B cell (primary cell): ENCODE measurements around the gene CRTAP. TPM values are rescaled to one million over a fixed set of nuclear protein-coding genes. Genes with fewer than 3 reads are reported as not detected.

Source experiments
- ATAC-seq: fragments of 200-7000 bp; cut with Tn5 transposase; one replicate; pipeline ENCODE4 v1.10.0; 2021; ENCODE audit warnings: low read depth, mild to moderate bottlenecking, moderate number of reproducible peaks, moderate library complexity
- CTCF ChIA-PET: fragments of 350-600 bp; sonication (Branson Sonifier 250); formaldehyde crosslinking; loops from one replicate; lab custom pipeline; 2021; ENCODE audit warnings: antibody characterized with exemption, inconsistent platforms; lab: Charles Lee
- POLR2A ChIA-PET: fragments of 350-600 bp; sonication (Branson Sonifier 250); formaldehyde crosslinking; loops from one replicate; lab custom pipeline; 2021; ENCODE audit warnings: antibody characterized with exemption; lab: Charles Lee
- DNase-seq: peaks from one replicate; pipeline ENCODE4 v3.0.0; 2013
- H2AFZ ChIP-seq: 2 replicates; pipeline ENCODE4 v1.6.1; 2012; ENCODE audit warnings: mild to moderate bottlenecking, low read depth, low read length; ENCODE audit not compliant: insufficient read depth, poor library complexity, severe bottlenecking
- H3K27ac ChIP-seq, 2 donors: 1 replicate in 1 of 2; 2 replicates in 1 of 2; pipeline ENCODE4 v1.5.1; 2012 to 2013; ENCODE audit warnings: low read length in 2 of 2, mild to moderate bottlenecking in 2 of 2, moderate library complexity in 1 of 2
- H3K27me3 ChIP-seq, 4 experiments: fragments of 200-600 bp in 1 of 4; sonication (generic) in 1 of 4; replicated peaks in 1 of 4; 1 replicate in 2 of 4; 2 replicates in 2 of 4; pipeline versions ENCODE4 v1.6.1 to v1.7.0; 2013 to 2016; ENCODE audit warnings: low read length in 3 of 4, mild to moderate bottlenecking in 2 of 4, mixed read lengths in 1 of 4, moderate library complexity in 1 of 4; ENCODE audit not compliant: insufficient read depth in 4 of 4, control insufficient read depth in 3 of 4; ENCODE audit errors: control extremely low read depth in 1 of 4
- H3K36me3 ChIP-seq, 2 experiments: replicated peaks in 1 of 2; 1 replicate in 1 of 2; 2 replicates in 1 of 2; pipeline versions ENCODE4 v1.6.1 to v1.7.1; 2013; ENCODE audit warnings: low read length in 1 of 2; ENCODE audit not compliant: insufficient read depth in 2 of 2, control insufficient read depth in 1 of 2; ENCODE audit errors: control extremely low read depth in 1 of 2, extremely low read depth in 1 of 2
- H3K4me1 ChIP-seq, 2 donors: fragments of 200-600 bp in 1 of 2; sonication (generic) in 1 of 2; 1 replicate in 1 of 2; 2 replicates in 1 of 2; pipeline versions ENCODE4 v1.5.1 to v1.6.1; 2013 to 2017; ENCODE audit warnings: low read length in 2 of 2; ENCODE audit not compliant: control insufficient read depth in 2 of 2, insufficient read depth in 2 of 2
- H3K4me2 ChIP-seq: replicated peaks from 2 replicates; pipeline ENCODE3; 2012; ENCODE audit warnings: mild to moderate bottlenecking, low read depth, low read length; ENCODE audit not compliant: poor library complexity, severe bottlenecking
- H3K4me3 ChIP-seq, 5 experiments: fragments of 200-600 bp in 1 of 5; sonication (generic) in 1 of 5; 1 replicate in 3 of 5; 2 replicates in 2 of 5; pipeline versions ENCODE4 v1.5.1 to v1.7.0; 2011 to 2016; ENCODE audit warnings: low read length in 4 of 5, mild to moderate bottlenecking in 4 of 5, low read depth in 2 of 5, control low read depth in 1 of 5, moderate library complexity in 1 of 5; ENCODE audit not compliant: insufficient read depth in 1 of 5; ENCODE audit errors: control extremely low read depth in 1 of 5, extremely low read depth in 1 of 5
- H3K79me2 ChIP-seq: fragments of 200-600 bp; sonication (generic); one replicate; pipeline ENCODE4 v1.6.0; 2016; ENCODE audit warnings: low read length; ENCODE audit not compliant: control insufficient read depth, insufficient read depth
- H3K9ac ChIP-seq: fragments of 200-600 bp; sonication (generic); 2 replicates; pipeline ENCODE4 v1.6.1; 2017; ENCODE audit warnings: mild to moderate bottlenecking, low read length, moderate library complexity
- H3K9me3 ChIP-seq, 3 donors: one replicate each; pipeline versions ENCODE4 v1.6.1 to v1.7.1; 2013; ENCODE audit warnings: low read length in 2 of 3; ENCODE audit not compliant: control insufficient read depth in 2 of 3, insufficient read depth in 1 of 3; ENCODE audit errors: control extremely low read depth in 1 of 3
- H4K20me1 ChIP-seq: 2 replicates; pipeline ENCODE4 v1.6.0; 2012; ENCODE audit warnings: mild to moderate bottlenecking, low read length; ENCODE audit not compliant: insufficient read depth, control insufficient read depth, poor library complexity, severe bottlenecking
- H3K27ac Mint-ChIP-seq: one replicate; pipeline ENCODE4 v1.8.0; 2021; ENCODE audit warnings: mixed read lengths
- H3K27me3 Mint-ChIP-seq: one replicate; pipeline ENCODE4 v1.8.0; 2021; ENCODE audit warnings: mixed read lengths
- H3K4me1 Mint-ChIP-seq: one replicate; pipeline ENCODE4 v1.8.0; 2021; ENCODE audit warnings: mixed read lengths
- H3K4me3 Mint-ChIP-seq: one replicate; pipeline ENCODE4 v1.8.0; 2021; ENCODE audit warnings: mixed read lengths
- H3K9me3 Mint-ChIP-seq: one replicate; pipeline ENCODE4 v1.8.0; 2022; ENCODE audit warnings: mixed read lengths; ENCODE audit not compliant: insufficient read depth
- CTCF ChIP-seq: fragments of 200-600 bp; IDR thresholded peaks from one replicate; pipeline ENCODE4 v1.8.0; 2022; ENCODE audit warnings: antibody characterized with exemption, mild to moderate bottlenecking
- EZH2 ChIP-seq: IDR thresholded peaks from 2 replicates; pipeline ENCODE4 v1.6.1; 2012; ENCODE audit warnings: borderline replicate concordance, low read depth, mild to moderate bottlenecking, moderate library complexity, low read length; ENCODE audit not compliant: insufficient read depth, poor library complexity, severe bottlenecking
- WGBS: methylation state at CpG from one replicate; pipeline ENCODE4 v1.1.5; 2013; ENCODE audit warnings: missing lambda C conversion rate; ENCODE audit not compliant: insufficient coverage; 5-methylcytosine and 5-hydroxymethylcytosine counted together
- intact Hi-C: fragments of 100-400 bp; cut with micrococcal nuclease; formaldehyde crosslinking; loops from one replicate; pipeline ENCODE4 v1.10.0; 2022
- polyA plus RNA-seq: library from polyadenylated mRNA; depleted of rRNA; stranded (reverse); fragments of >200 nt; gene quantifications from 2 replicates; pipeline ENCODE4 v1.2.3, GENCODE V29; 2012
- total RNA-seq, 2 donors: library from RNA; stranded (reverse); fragments of 120-200 nt in 1 of 2; gene quantifications; 1 replicate in 1 of 2; 2 replicates in 1 of 2; pipeline versions ENCODE4 v1.2.3 to v1.2.4, GENCODE V29; 2013 to 2022

Gene CRTAP
- total and polyA plus RNA-seq, 2 donors (not counting 1 experiment from before 2014, with no cell fraction given) = 20.3 to 55.0 TPM

DNA sequence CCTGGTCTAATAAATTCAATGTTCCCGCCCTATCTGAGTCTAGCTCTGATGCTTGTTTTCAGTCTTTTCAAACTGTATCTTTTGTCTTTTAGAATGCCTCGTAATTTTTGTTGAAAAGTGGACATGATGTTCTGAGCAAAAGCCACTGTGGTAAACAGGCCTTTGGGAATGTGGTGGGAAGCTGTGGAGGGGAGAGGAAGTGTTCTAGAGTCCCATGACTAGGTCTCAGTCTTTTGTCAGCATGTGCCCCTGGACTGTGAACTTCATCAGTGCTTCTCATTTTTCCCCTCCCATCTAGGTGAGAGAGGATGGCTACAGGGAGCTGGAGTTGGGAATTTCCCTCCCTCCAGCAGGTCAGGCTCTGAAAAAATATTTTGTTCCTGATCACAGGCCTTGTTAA lies 71.0 kb downstream of the CRTAP start:
- Mint-ChIP-seq H3K9me3 (peaks cover 4% of the 10 kb centered on the region), H3K4me1 (no peaks in the 10 kb centered on the region), H3K27ac (no peak overlapping the region), H3K27me3 (peaks cover 16% of the 10 kb centered on the region), H3K4me3 (no peak overlapping the region)
- no peak overlapping the region for H3K27ac ChIP-seq
- no peak for TF ChIP-seq EZH2
- no peak for TF ChIP-seq CTCF
- ChIA-PET POLR2A (no interaction called here), CTCF (no interaction called here)
- no peak overlapping the region for H2AFZ ChIP-seq
- WGBS = 86% methylated on average over 1 of the region's 2 CpGs
- no peaks in the 10 kb centered on the region for H3K4me1 ChIP-seq
- no peak overlapping the region for H3K9ac ChIP-seq
- H3K79me2 ChIP-seq = no peaks in the 10 kb centered on the region
- H4K20me1 ChIP-seq = no peaks in the 10 kb centered on the region
- ATAC-seq (no peak), DNase-seq (no peak)
- intact Hi-C loops = no loop called here
- peaks cover 0 to 5% (median 0%) of the 10 kb centered on the region in 3 donors for H3K9me3 ChIP-seq
- H3K4me2 ChIP-seq = no peak overlapping the region
- H3K4me3 ChIP-seq = no peak overlapping the region
- H3K36me3 ChIP-seq = no peaks in the 10 kb centered on the region
- H3K27me3 ChIP-seq = peaks cover 0 to 5% (median 0%) of the 10 kb centered on the region in 4 experiments

DNA sequence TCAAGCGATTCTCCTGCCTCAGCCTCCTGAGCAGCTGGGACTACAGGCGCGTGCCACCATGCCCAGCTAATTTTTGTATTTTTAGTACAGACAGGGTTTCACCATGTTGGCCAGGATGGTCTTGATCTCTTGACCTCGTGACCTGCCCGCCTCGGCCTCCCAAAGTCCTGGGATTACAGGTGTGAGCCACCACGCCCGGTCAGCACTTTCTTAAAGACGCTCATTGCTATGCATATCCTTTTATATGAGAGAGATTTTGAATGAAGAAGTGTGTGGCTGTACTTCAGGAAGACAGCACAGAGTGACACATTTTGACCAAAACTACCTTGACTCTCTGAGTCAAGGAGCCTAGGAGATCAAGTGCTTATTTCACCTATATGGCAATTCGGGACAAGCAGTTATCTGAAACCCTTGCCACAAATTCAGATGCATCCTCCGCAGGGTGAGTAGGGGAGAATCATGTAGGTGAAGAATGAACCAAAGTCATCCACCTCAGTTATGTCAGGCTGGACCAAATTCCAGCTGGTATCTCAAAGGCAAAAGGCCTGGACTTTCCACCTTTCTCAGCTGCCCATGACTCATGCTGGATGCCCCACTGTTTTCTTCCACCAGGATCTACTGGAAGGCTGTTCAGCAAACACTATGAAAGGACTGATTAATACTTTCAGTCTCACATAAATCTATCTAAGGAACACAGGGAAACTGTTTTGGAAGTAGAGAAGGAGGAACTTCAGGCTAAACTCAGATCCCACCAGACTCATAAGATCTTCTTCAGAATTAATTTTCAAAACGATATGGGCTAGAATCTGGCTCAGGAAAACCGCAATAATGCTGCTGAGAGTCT lies 72.9 kb downstream of the CRTAP start:
- Histone ChIP-seq H3K4me3 (no peak overlapping the region), H3K27ac (no peak overlapping the region), H3K9ac (no peak overlapping the region), H3K36me3 (no peaks in the 10 kb centered on the region), H3K79me2 (no peaks in the 10 kb centered on the region), H3K27me3 (peaks cover 0 to 5% (median 0%) of the 10 kb centered on the region in 4 experiments), H3K4me1 (no peaks in the 10 kb centered on the region), H2AFZ (no peak overlapping the region), H3K9me3 (peaks cover 0 to 5% (median 0%) of the 10 kb centered on the region in 3 donors), H4K20me1 (no peaks in the 10 kb centered on the region), H3K4me2 (no peak overlapping the region)
- TF ChIP-seq EZH2 (no peak), CTCF (no peak)
- peaks cover 16% of the 10 kb centered on the region for H3K27me3 Mint-ChIP-seq
- ATAC-seq (no peak), DNase-seq (no peak)
- H3K9me3 Mint-ChIP-seq = peaks cover 4% of the 10 kb centered on the region
- H3K27ac Mint-ChIP-seq = no peak overlapping the region
- WGBS = 94% methylated on average over 4 of the region's 13 CpGs
- H3K4me3 Mint-ChIP-seq = no peak overlapping the region
- POLR2A ChIA-PET = interaction anchor here (0.9 kb wide), 1 partner anchor 10 kb away, joined by 3 read pairs; no protein-coding TSS in a partner anchor
- intact Hi-C loops = no loop called here
- no peaks in the 10 kb centered on the region for H3K4me1 Mint-ChIP-seq
- CTCF ChIA-PET = no interaction called here
